H1 (cell line): ENCODE data around the gene ZNRF3. TPM values are rescaled to one million over a fixed set of nuclear protein-coding genes. Genes with fewer than 3 reads are reported as not detected.

ENCODE experiments used
- CTCF ChIA-PET: fragments of 300-600 bp; sonication (Branson Sonifier 250); formaldehyde crosslinking; loops from one replicate; lab custom pipeline; 2021; ENCODE audit not compliant: partially characterized antibody; lab: Charles Lee
- POLR2A ChIA-PET: fragments of 300-600 bp; sonication (Branson Sonifier 250); formaldehyde crosslinking; loops from one replicate; lab custom pipeline; 2021; ENCODE audit warnings: inconsistent platforms; ENCODE audit not compliant: partially characterized antibody; lab: Charles Lee
- DNase-seq, 2 experiments: peaks; one replicate each; pipeline versions ENCODE4 v3.0.0 to v3.0.0-alpha.2; 2010 to 2022; ENCODE audit warnings: low spot score in 2 of 2, low read depth in 1 of 2, mixed read lengths in 1 of 2
- FAIRE-seq: peaks from 2 replicates; lab custom pipeline; 2011; peaks lifted over from hg19 to GRCh38; lab: Jason Lieb, UNC
- H2AFZ ChIP-seq: 2 replicates; pipeline ENCODE4 v1.8.1; 2012; ENCODE audit warnings: low read length, inconsistent platforms
- H2AK5ac ChIP-seq: 2 replicates; pipeline ENCODE4 v1.6.1; 2013; ENCODE audit warnings: low read depth, low read length
- H2BK120ac ChIP-seq: replicated peaks from 2 replicates; pipeline ENCODE3; 2013; ENCODE audit warnings: low read depth, low read length, inconsistent platforms
- H2BK12ac ChIP-seq: 2 replicates; pipeline ENCODE4 v1.6.1; 2013; ENCODE audit warnings: low read depth, low read length
- H2BK15ac ChIP-seq: 2 replicates; pipeline ENCODE4 v1.6.1; 2013; ENCODE audit warnings: low read length
- H2BK20ac ChIP-seq: 2 replicates; pipeline ENCODE4 v1.6.1; 2013; ENCODE audit warnings: low read length
- H2BK5ac ChIP-seq: 2 replicates; pipeline ENCODE4 v1.6.1; 2013; ENCODE audit warnings: low read depth, low read length
- H3K14ac ChIP-seq: 2 replicates; pipeline ENCODE4 v1.6.1; 2013; ENCODE audit warnings: inconsistent platforms; ENCODE audit not compliant: insufficient read length
- H3K18ac ChIP-seq: 2 replicates; pipeline ENCODE4 v1.6.1; 2013; ENCODE audit warnings: low read length; ENCODE audit errors: extremely low read depth
- H3K23ac ChIP-seq: 2 replicates; pipeline ENCODE4 v1.6.1; 2013; ENCODE audit warnings: inconsistent platforms; ENCODE audit not compliant: insufficient read length
- H3K23me2 ChIP-seq: 2 replicates; pipeline ENCODE4 v1.6.1; 2013; ENCODE audit warnings: low read depth, low read length
- H3K27ac ChIP-seq: 2 replicates; pipeline ENCODE4 v1.6.1; 2011; ENCODE audit warnings: low read depth, low read length, inconsistent platforms
- H3K27me3 ChIP-seq, 4 experiments: replicated peaks in 1 of 4; 1 replicate in 1 of 4; 2 replicates in 3 of 4; pipeline versions ENCODE4 v1.6.1 to v1.8.1; 2011 to 2013; ENCODE audit warnings: low read length in 3 of 4, mild to moderate bottlenecking in 3 of 4, inconsistent platforms in 2 of 4, mixed read lengths in 2 of 4, moderate library complexity in 1 of 4; ENCODE audit not compliant: control insufficient read depth in 3 of 4, insufficient read depth in 3 of 4; ENCODE audit errors: extremely low read depth in 1 of 4
- H3K36me3 ChIP-seq, 4 experiments: 2 replicates each; pipeline versions ENCODE4 v1.6.1 to v1.8.1; 2011 to 2013; ENCODE audit warnings: mild to moderate bottlenecking in 4 of 4, low read length in 3 of 4, moderate library complexity in 2 of 4, control low read depth in 1 of 4, inconsistent platforms in 1 of 4; ENCODE audit not compliant: insufficient read depth in 4 of 4, control insufficient read depth in 2 of 4
- H3K4ac ChIP-seq: replicated peaks from 2 replicates; pipeline ENCODE3; 2013; ENCODE audit warnings: low read length, low read depth, mixed read lengths, inconsistent platforms; ENCODE audit not compliant: insufficient read length
- H3K4me1 ChIP-seq, 4 experiments: replicated peaks in 1 of 4; 1 replicate in 1 of 4; 2 replicates in 3 of 4; pipeline versions ENCODE4 v1.6.1 to v1.8.1; 2011 to 2013; ENCODE audit warnings: low read length in 3 of 4, inconsistent platforms in 2 of 4, mixed read lengths in 1 of 4; ENCODE audit not compliant: insufficient read depth in 4 of 4, control insufficient read depth in 3 of 4
- H3K4me2 ChIP-seq, 2 experiments: 2 replicates each; pipeline versions ENCODE4 v1.6.1 to v1.8.1; 2011 to 2013; ENCODE audit warnings: low read depth in 2 of 2, low read length in 2 of 2, control low read depth in 1 of 2, inconsistent platforms in 1 of 2, mild to moderate bottlenecking in 1 of 2; ENCODE audit not compliant: insufficient read depth in 1 of 2
- H3K4me3 ChIP-seq, 4 experiments: fragments of 200-600, 300-600 bp in 1 of 4; sonication (generic), shearing (Covaris generic), sonication (Bioruptor Twin) in 1 of 4; 2 replicates each; pipeline versions ENCODE4 v1.5.1 to v1.8.1; 2011 to 2016; ENCODE audit warnings: low read length in 4 of 4, low read depth in 3 of 4, control low read depth in 2 of 4, inconsistent platforms in 2 of 4, mild to moderate bottlenecking in 2 of 4, mixed read lengths in 1 of 4, moderate library complexity in 1 of 4; ENCODE audit not compliant: insufficient read depth in 2 of 4; ENCODE audit errors: extremely low read depth in 1 of 4
- H3K56ac ChIP-seq: replicated peaks from 2 replicates; pipeline ENCODE3; 2013; ENCODE audit warnings: low read depth, mild to moderate bottlenecking, mixed read lengths, low read length, inconsistent platforms; ENCODE audit not compliant: insufficient read length
- H3K79me1 ChIP-seq: 2 replicates; pipeline ENCODE4 v1.6.1; 2013; ENCODE audit warnings: low read depth, low read length, control low read depth
- H3K79me2 ChIP-seq, 2 experiments: 2 replicates each; pipeline versions ENCODE4 v1.6.1 to v1.8.1; 2012 to 2013; ENCODE audit warnings: low read length in 2 of 2, mild to moderate bottlenecking in 2 of 2, inconsistent platforms in 1 of 2; ENCODE audit not compliant: insufficient read depth in 2 of 2, control insufficient read depth in 1 of 2
- H3K9ac ChIP-seq, 4 experiments: replicated peaks in 1 of 4; 1 replicate in 1 of 4; 2 replicates in 3 of 4; pipeline versions ENCODE4 v1.6.1 to v1.8.1; 2011 to 2013; ENCODE audit warnings: low read depth in 3 of 4, low read length in 3 of 4, control low read depth in 2 of 4, mild to moderate bottlenecking in 2 of 4, moderate library complexity in 2 of 4, inconsistent platforms in 1 of 4; ENCODE audit errors: extremely low read depth in 1 of 4
- H3K9me3 ChIP-seq, 2 experiments: 2 replicates each; pipeline versions ENCODE4 v1.6.1 to v1.8.1; 2012 to 2013; ENCODE audit warnings: mild to moderate bottlenecking in 2 of 2, moderate library complexity in 2 of 2, control low read depth in 1 of 2, inconsistent platforms in 1 of 2, low read depth in 1 of 2, low read length in 1 of 2, mixed read lengths in 1 of 2; ENCODE audit not compliant: insufficient read depth in 2 of 2
- H4K20me1 ChIP-seq, 2 experiments: replicated peaks in 1 of 2; 2 replicates each; pipeline versions ENCODE3 to v1.8.1; 2011 to 2013; ENCODE audit warnings: inconsistent platforms in 2 of 2, low read length in 2 of 2, mild to moderate bottlenecking in 1 of 2; ENCODE audit not compliant: insufficient read depth in 2 of 2, control insufficient read depth in 1 of 2
- H4K5ac ChIP-seq: 2 replicates; pipeline ENCODE4 v1.6.1; 2013; ENCODE audit warnings: low read length, low read depth, mixed read lengths, inconsistent platforms; ENCODE audit not compliant: insufficient read length
- H4K8ac ChIP-seq: 2 replicates; pipeline ENCODE4 v1.8.0; 2013; ENCODE audit warnings: mild to moderate bottlenecking, moderate library complexity, low read length, inconsistent platforms; ENCODE audit not compliant: insufficient read depth; ENCODE audit errors: extremely low read depth
- H4K91ac ChIP-seq: replicated peaks from 2 replicates; pipeline ENCODE3; 2013; ENCODE audit warnings: low read length, mixed read lengths, inconsistent platforms; ENCODE audit not compliant: insufficient read length
- KDM4A ChIP-seq: IDR thresholded peaks from one replicate; pipeline ENCODE4 v1.7.1; 2012; ENCODE audit warnings: low read depth, mild to moderate bottlenecking, moderate library complexity, low read length, inconsistent platforms; ENCODE audit not compliant: severe bottlenecking
- KDM5A ChIP-seq: fragments of 200-600 bp; IDR thresholded peaks from 2 replicates; pipeline ENCODE4 v1.7.1; 2012; ENCODE audit warnings: mild to moderate bottlenecking, low read length, inconsistent platforms, mixed read lengths
- WGBS, 2 experiments: shearing (Covaris generic) in 1 of 2; methylation state at CpG; one replicate each; pipeline versions ENCODE4 v1.1.6 to v1.1.7; 2013 to 2015; ENCODE audit warnings: low lambda C conversion rate in 2 of 2, mixed read lengths in 2 of 2, inconsistent platforms in 1 of 2, low coverage in 1 of 2, missing lambda C conversion rate in 1 of 2; ENCODE audit not compliant: insufficient replicate concordance in 2 of 2, insufficient coverage in 1 of 2, insufficient read length in 1 of 2; ENCODE audit errors: extremely low coverage in 1 of 2, missing lambda C conversion rate in 1 of 2; 5-methylcytosine and 5-hydroxymethylcytosine counted together
- polyA plus RNA-seq, 7 experiments: library from polyadenylated mRNA; depleted of rRNA in 3 of 7; stranded (reverse) in 5 of 7; unstranded in 2 of 7; fragments of >200 nt in 5 of 7; fragments of 200-250 nt in 2 of 7; gene quantifications; 1 replicate in 5 of 7; 2 replicates in 1 of 7; 4 replicates in 1 of 7; pipeline versions ENCODE4 v1.2.1 to v1.2.3, GENCODE V29; 2011 to 2013; ENCODE audit warnings: missing spikeins in 2 of 7, mixed read lengths in 2 of 7
- total RNA-seq: library from RNA; stranded (reverse); fragmentation: NEBNext Ultra II Directional; extraction: Animal tissue kit (Norgen Biotek cat#: 25700); gene quantifications from 2 replicates; pipeline ENCODE4 v1.2.1, GENCODE V29; 2021

ZNRF3 gene
- total and polyA plus RNA-seq, 2 of the 8 experiments (the other 6 are each of a cell fraction or from before 2014, with no cell fraction given): 14.1 to 21.7 TPM

GRCh38 chr22:28903729-28904128 is 20.4 kb downstream of the ZNRF3 start:
- FAIRE-seq: peak; percentile 7
- Histone ChIP-seq H2AK5ac (peak overlapping the region; percentile 95; the same call in 1 of the 2 replicates), H2BK15ac (no peak overlapping the region), H3K56ac (no peak overlapping the region), H3K9me3 (no peaks in the 10 kb centered on the region), H3K23me2 (no peaks in the 10 kb centered on the region), H3K27me3 (no peaks in the 10 kb centered on the region), H2BK120ac (no peak overlapping the region), H3K14ac (no peak overlapping the region), H3K79me1 (peaks cover 21% of the 10 kb centered on the region), H2BK5ac (0 out of 2 replicates have a peak overlapping the region, but pooled peaks have one; percentile 47), H3K79me2 (peaks cover 7 to 98% of the 10 kb centered on the region in 2 experiments), H2BK12ac (peak overlapping the region; percentile 10; the same call in 1 of the 2 replicates), H4K20me1 (peaks cover 12 to 24% of the 10 kb centered on the region in 2 experiments)
- TF ChIP-seq KDM4A (no peak), KDM5A (no peak)
- TF ChIP-seq, all 59 proteins: peak for 0
- Histone ChIP-seq H2AFZ (no peak overlapping the region), H3K27ac (0 out of 2 replicates have a peak overlapping the region, but pooled peaks have one; percentile 2), H3K4me1 (peaks cover 9 to 18% (median 14%) of the 10 kb centered on the region in 4 experiments), H3K4me3 (no peak overlapping the region), H4K5ac (no peak overlapping the region), H3K36me3 (no peaks in the 10 kb centered on the region), H4K8ac (no peak overlapping the region), H4K91ac (no peak overlapping the region), H3K18ac (no peak overlapping the region), H3K23ac (no peak overlapping the region), H3K4me2 (peak overlapping the region in 1 of 2 experiments; percentile 35; a peak in 1 of 4 replicates), H3K4ac (no peak overlapping the region), H3K9ac (peak overlapping the region in 1 of 4 experiments; percentile 34; a peak in 2 of 7 replicates), H2BK20ac (no peak overlapping the region)
- 79% methylated on average over 6 of the region's 6 CpGs; no CpG with 5 or more reads in 1 of the 2 experiments for WGBS, 2 experiments
- CTCF ChIA-PET: interaction anchor here (1.0 to 2.6 kb wide), 6 partner anchors 11 to 137 kb away, joined by 3 to 20 read pairs (median 4); no protein-coding TSS in a partner anchor
- DNase-seq: no peak
- POLR2A ChIA-PET: interaction anchor here (0.9 to 1.2 kb wide), 2 partner anchors 15 to 21 kb away, joined by 3 to 4 read pairs; no protein-coding TSS in a partner anchor
